Glutamatergic neuron (in vitro differentiated cells): ENCODE results near the gene DYNC1LI2. TPM values are rescaled to one million over a fixed set of nuclear protein-coding genes. Genes with fewer than 3 reads are reported as not detected.

Experiments used
- DNase-seq: peaks from one replicate; pipeline ENCODE4 v3.0.0; 2022
- H3K27ac Mint-ChIP-seq: one replicate; pipeline ENCODE4 v1.8.0; 2020; ENCODE audit warnings: mild to moderate bottlenecking, mixed read lengths, inconsistent platforms; ENCODE audit not compliant: unreplicated experiment
- H3K27me3 Mint-ChIP-seq: one replicate; pipeline ENCODE4 v1.8.0; 2020; ENCODE audit warnings: mild to moderate bottlenecking, moderate library complexity, mixed read lengths, inconsistent platforms; ENCODE audit not compliant: unreplicated experiment
- H3K36me3 Mint-ChIP-seq: one replicate; pipeline ENCODE4 v1.8.0; 2020; ENCODE audit warnings: mild to moderate bottlenecking, mixed read lengths, inconsistent platforms; ENCODE audit not compliant: unreplicated experiment
- H3K4me1 Mint-ChIP-seq: one replicate; pipeline ENCODE4 v1.8.0; 2020; ENCODE audit warnings: mild to moderate bottlenecking, low read depth, mixed read lengths, inconsistent platforms; ENCODE audit not compliant: unreplicated experiment
- H3K4me3 Mint-ChIP-seq: one replicate; pipeline ENCODE4 v1.8.0; 2020; ENCODE audit warnings: mild to moderate bottlenecking, mixed read lengths, inconsistent platforms; ENCODE audit not compliant: unreplicated experiment
- H3K9me3 Mint-ChIP-seq: one replicate; pipeline ENCODE4 v1.8.0; 2020; ENCODE audit warnings: mild to moderate bottlenecking, moderate library complexity, mixed read lengths, inconsistent platforms; ENCODE audit not compliant: unreplicated experiment
- CTCF ChIP-seq: fragments of 200-600 bp; sonication (generic); IDR thresholded peaks from one replicate; pipeline ENCODE4 v1.5.0; 2021; ENCODE audit not compliant: partially characterized antibody, unreplicated experiment
- total RNA-seq: library from RNA; stranded (reverse); fragmentation: NEBNext Ultra II Directional; extraction: Animal tissue kit (Norgen Biotek cat#: 25700); gene quantifications from one replicate; pipeline ENCODE4 v1.2.1, GENCODE V29; 2021; ENCODE audit not compliant: unreplicated experiment

DYNC1LI2 gene
- total RNA-seq, 1 donor from 2014 or later, result 269 TPM

DNA sequence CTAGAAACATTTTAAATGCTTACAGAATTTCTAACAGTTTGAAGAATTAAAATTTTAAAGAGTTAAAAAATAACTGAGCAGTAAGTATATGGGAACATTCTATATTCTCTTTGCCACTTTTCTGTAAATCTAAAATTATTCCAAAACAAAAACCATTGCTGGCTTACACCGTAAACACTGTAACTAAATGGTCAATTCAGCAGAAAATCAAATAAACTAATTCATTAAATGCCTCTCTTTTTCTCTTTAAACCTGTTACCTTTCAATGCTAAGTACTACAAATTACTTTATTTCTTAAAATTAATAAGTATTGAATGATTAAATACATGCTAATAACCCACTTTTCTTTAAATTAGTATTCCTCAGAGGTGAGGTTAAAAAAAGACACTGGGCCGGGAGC is 36.0 kb upstream of the DYNC1LI2 start:
- H3K36me3 Mint-ChIP-seq, result no peaks in the 10 kb centered on the region
- no peak for DNase-seq
- H3K9me3 Mint-ChIP-seq, result peaks cover 2% of the 10 kb centered on the region
- no peaks in the 10 kb centered on the region for H3K4me1 Mint-ChIP-seq
- H3K4me3 Mint-ChIP-seq, result no peak overlapping the region
- H3K27me3 Mint-ChIP-seq, result no peaks in the 10 kb centered on the region
- no peak overlapping the region for H3K27ac Mint-ChIP-seq
- no peak for TF ChIP-seq CTCF

- H3K27me3 Mint-ChIP-seq, result no peaks in the 10 kb centered on the region
- H3K36me3 Mint-ChIP-seq, result no peaks in the 10 kb centered on the region
- no peak overlapping the region for H3K27ac Mint-ChIP-seq
- DNase-seq, result no peak
- H3K9me3 Mint-ChIP-seq, result peaks cover 2% of the 10 kb centered on the region
- no peak for TF ChIP-seq CTCF
- H3K4me1 Mint-ChIP-seq, result no peaks in the 10 kb centered on the region
- no peak overlapping the region for H3K4me3 Mint-ChIP-seq
These were observed 35.1 kb upstream of the DYNC1LI2 start for GRCh38 chr16:66786551-66786950.

- DNase-seq, result no peak
- Mint-ChIP-seq H3K4me1 (no peaks in the 10 kb centered on the region), H3K27ac (no peak overlapping the region), H3K36me3 (no peaks in the 10 kb centered on the region), H3K4me3 (no peak overlapping the region), H3K9me3 (no peaks in the 10 kb centered on the region), H3K27me3 (peaks cover 2% of the 10 kb centered on the region)
- TF ChIP-seq CTCF, result no peak
These were observed 25.0 kb upstream of the DYNC1LI2 start for GRCh38 chr16:66776457-66776856.

GRCh38 chr16:66774981-66775380 is 23.6 kb upstream of the DYNC1LI2 start:
- Mint-ChIP-seq H3K4me3 (no peak overlapping the region), H3K36me3 (no peaks in the 10 kb centered on the region), H3K9me3 (no peaks in the 10 kb centered on the region), H3K27ac (no peak overlapping the region), H3K4me1 (no peaks in the 10 kb centered on the region), H3K27me3 (peaks cover 2% of the 10 kb centered on the region)
- no peak for TF ChIP-seq CTCF
- DNase-seq, result no peak

GRCh38 chr16:66758086-66758485 is 6.7 kb upstream of the DYNC1LI2 start:
- Mint-ChIP-seq H3K27me3 (no peaks in the 10 kb centered on the region), H3K4me3 (no peak overlapping the region), H3K27ac (no peak overlapping the region), H3K9me3 (peaks cover 1% of the 10 kb centered on the region), H3K36me3 (no peaks in the 10 kb centered on the region), H3K4me1 (no peaks in the 10 kb centered on the region)
- TF ChIP-seq CTCF, result no peak
- DNase-seq, result no peak
